C4-2B (cell line): ENCODE data around the gene PAMR1.

Experiments used
- ZFX ChIP-seq: fragments of 450-650 bp; IDR thresholded peaks from 2 replicates; pipeline ENCODE4 v1.6.1; 2017
- TF ChIP-seq, protein P1 (sequence below): fragments of 450-650 bp; conservative IDR thresholded peaks from 2 replicates; pipeline ENCODE4 v1.5.1; 2017; ENCODE audit warnings: mild to moderate bottlenecking

- TF ChIP-seq, protein P1, sequence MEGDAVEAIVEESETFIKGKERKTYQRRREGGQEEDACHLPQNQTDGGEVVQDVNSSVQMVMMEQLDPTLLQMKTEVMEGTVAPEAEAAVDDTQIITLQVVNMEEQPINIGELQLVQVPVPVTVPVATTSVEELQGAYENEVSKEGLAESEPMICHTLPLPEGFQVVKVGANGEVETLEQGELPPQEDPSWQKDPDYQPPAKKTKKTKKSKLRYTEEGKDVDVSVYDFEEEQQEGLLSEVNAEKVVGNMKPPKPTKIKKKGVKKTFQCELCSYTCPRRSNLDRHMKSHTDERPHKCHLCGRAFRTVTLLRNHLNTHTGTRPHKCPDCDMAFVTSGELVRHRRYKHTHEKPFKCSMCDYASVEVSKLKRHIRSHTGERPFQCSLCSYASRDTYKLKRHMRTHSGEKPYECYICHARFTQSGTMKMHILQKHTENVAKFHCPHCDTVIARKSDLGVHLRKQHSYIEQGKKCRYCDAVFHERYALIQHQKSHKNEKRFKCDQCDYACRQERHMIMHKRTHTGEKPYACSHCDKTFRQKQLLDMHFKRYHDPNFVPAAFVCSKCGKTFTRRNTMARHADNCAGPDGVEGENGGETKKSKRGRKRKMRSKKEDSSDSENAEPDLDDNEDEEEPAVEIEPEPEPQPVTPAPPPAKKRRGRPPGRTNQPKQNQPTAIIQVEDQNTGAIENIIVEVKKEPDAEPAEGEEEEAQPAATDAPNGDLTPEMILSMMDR: no peak
- no peak for TF ChIP-seq ZFX
Observed at GRCh38 chr11:35545391-35546003, 20.1 kb upstream of the PAMR1 start.
